NCI-H82 treated with DMSO at 0.1 percent for 48 hours (cell line): ENCODE data around the gene FRY.
"Not testable (repeated sequence)": the region's sequence is repeated elsewhere in the genome, so short reads cannot be mapped to it uniquely, and the experiment has no call there.

Source experiments
- DNase-seq: peaks from one replicate; lab custom pipeline; 2025; ENCODE audit not compliant: unreplicated experiment; lab: John Stamatoyannopoulos, UW

The FRY gene

GRCh38 chr13:32040052-32040642 is 8.6 kb downstream of the FRY start:
- no peak for DNase-seq

GRCh38 chr13:32040689-32041088 is 9.1 kb downstream of the FRY start:
- no peak for DNase-seq

- DNase-seq: no peak
Measured at GRCh38 chr13:32041429-32041828, 9.9 kb downstream of the FRY start.

GRCh38 chr13:32042551-32042950 is 11.0 kb downstream of the FRY start:
- no peak for DNase-seq

- no peak for DNase-seq
Measured at GRCh38 chr13:32044446-32044845, 12.9 kb downstream of the FRY start.

- DNase-seq: no peak
Measured at GRCh38 chr13:32045537-32045936, 14.0 kb downstream of the FRY start.

- DNase-seq: no peak
Measured at GRCh38 chr13:32045982-32046785, 14.6 kb downstream of the FRY start.

GRCh38 chr13:32047088-32047487 is 15.5 kb downstream of the FRY start:
- no peak for DNase-seq

- no peak for DNase-seq
Measured at GRCh38 chr13:32047793-32048192, 16.2 kb downstream of the FRY start.

- no peak for DNase-seq
Measured at GRCh38 chr13:32048816-32049215, 17.2 kb downstream of the FRY start.

- no peak for DNase-seq
Measured at GRCh38 chr13:32051156-32051555, 19.6 kb downstream of the FRY start.

- DNase-seq: no peak
Measured at GRCh38 chr13:32056316-32056715, 24.7 kb downstream of the FRY start.

GRCh38 chr13:32057325-32057724 is 25.8 kb downstream of the FRY start:
- DNase-seq: not testable (repeated sequence)

- DNase-seq: no peak
Measured at GRCh38 chr13:32059511-32059984, 28.0 kb downstream of the FRY start.

- DNase-seq: peak; percentile 11
Measured at GRCh38 chr13:32060401-32060878, 28.9 kb downstream of the FRY start.

GRCh38 chr13:32063619-32064233 is 32.2 kb downstream of the FRY start:
- DNase-seq: no peak

GRCh38 chr13:32067149-32067961 is 35.8 kb downstream of the FRY start:
- DNase-seq: no peak

GRCh38 chr13:32068255-32068654 is 36.7 kb downstream of the FRY start:
- no peak for DNase-seq

GRCh38 chr13:32073180-32073864 is 41.7 kb downstream of the FRY start:
- no peak for DNase-seq

GRCh38 chr13:32075170-32075851 is 43.7 kb downstream of the FRY start:
- no peak for DNase-seq
